ENCODE results near the gene ZNF143.

DNA sequence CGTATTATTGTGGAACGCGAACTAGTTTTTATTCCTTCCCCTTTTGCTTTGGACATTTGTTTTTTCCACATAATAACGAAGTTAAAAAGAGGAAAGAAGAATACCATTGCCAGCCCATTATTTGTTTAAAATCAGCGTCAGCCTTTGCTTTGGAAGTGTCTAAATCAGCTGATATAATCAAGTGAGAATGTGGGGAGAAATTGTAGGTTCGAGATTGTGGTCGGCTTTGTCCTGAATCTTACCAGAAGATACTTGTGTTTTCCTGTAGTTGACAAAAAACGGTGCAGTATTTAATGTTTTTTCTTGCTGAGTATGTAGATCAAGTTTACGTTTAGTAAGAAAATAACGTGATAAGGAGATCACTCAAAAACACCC is 935 bp downstream of the ZNF143 start:
- TF ChIP-seq CTCF (IDR thresholded peaks at IDR 0.05; ENCODE audit: poor library complexity, severe bottlenecking) (no peak), EZH2 (IDR thresholded peaks at IDR 0.05; ENCODE audit: borderline replicate concordance, insufficient read depth, low read length, poor library complexity, severe bottlenecking) (no peak), POLR2AphosphoS5 (IDR thresholded peaks at IDR 0.05) (no peak), EP300 (conservative IDR thresholded peaks at IDR 0.05; ENCODE audit: poor library complexity, severe bottlenecking) (no peak)

All from neural cell (in vitro differentiated cells).